ENCODE data around the gene LIPJ. TPM values are rescaled to one million over a fixed set of nuclear protein-coding genes. Genes with fewer than 3 reads are reported as not detected.

LIPJ gene
- total and polyA plus RNA-seq, 10 of the 15 experiments (the other 5 are each of a cell fraction or from before 2014, with no cell fraction given): 0.03 to 0.23 (median 0.08) TPM; not detected in 5

GRCh38 chr10:88620441-88620840, 33.9 kb downstream of the LIPJ start (continued):
- TF ChIP-seq ELK1 (IDR thresholded peaks at IDR 0.05; ENCODE audit: low read depth, low read length) (no peak), ZNF24 (IDR thresholded peaks at IDR 0.05) (no peak), CHD2 (IDR thresholded peaks at IDR 0.05; ENCODE audit: borderline replicate concordance, low read depth, low read length) (no peak), RFX5 (IDR thresholded peaks at IDR 0.05; ENCODE audit: low read depth, low read length) (no peak), ZNF217 (IDR thresholded peaks at IDR 0.05) (no peak)

DNA sequence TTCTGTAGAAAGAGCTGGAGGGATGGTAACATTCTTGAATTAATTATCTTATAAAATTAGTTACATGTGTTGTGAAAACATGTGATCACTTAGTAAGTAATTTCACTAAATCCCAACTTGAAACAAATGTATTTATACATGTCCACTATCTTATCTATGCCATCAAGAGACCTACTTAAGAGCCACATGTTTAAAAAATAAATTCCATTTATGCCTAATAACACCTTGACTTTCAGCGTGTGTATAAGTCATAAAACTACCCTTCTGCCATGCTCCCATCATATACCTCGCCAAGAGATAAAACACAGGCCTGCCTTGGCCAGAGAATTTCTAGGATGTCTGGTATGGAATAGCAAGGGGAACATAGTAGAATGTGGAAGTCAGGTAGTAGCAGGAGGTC, 37.3 kb downstream of the LIPJ start:
- Histone ChIP-seq H3K4me1 (ENCODE audit: control insufficient read depth, insufficient read depth, low read length) (no peaks in the 10 kb centered on the region), H3K27ac (ENCODE audit: control insufficient read depth, insufficient read depth) (no peak overlapping the region), H3K79me2 (ENCODE audit: control insufficient read depth, insufficient read depth, low read length) (no peaks in the 10 kb centered on the region), H3K9me3 (replicated peaks; ENCODE audit: control insufficient read depth, insufficient read depth, low read length) (no peaks in the 10 kb centered on the region), H3K27me3 (replicated peaks in 1 of 2; ENCODE audit: control insufficient read depth in 2 of 2, insufficient read depth in 2 of 2, low read length in 1 of 2) (no peaks in the 10 kb centered on the region), H3K4me2 (ENCODE audit: control insufficient read depth, insufficient read depth) (no peak overlapping the region), H3K36me3 (ENCODE audit: control insufficient read depth in 2 of 2, insufficient read depth in 2 of 2, low read length in 1 of 2) (no peaks in the 10 kb centered on the region), H3K4me3 (no peak overlapping the region), H4K20me1 (ENCODE audit: control insufficient read depth, insufficient read depth) (no peaks in the 10 kb centered on the region), H2AFZ (ENCODE audit: control insufficient read depth, low read depth, low read length) (no peak overlapping the region), H3K9ac (ENCODE audit: control insufficient read depth, insufficient read depth, low read length) (no peak overlapping the region)
- no peak for ATAC-seq
- FAIRE-seq: no peak
- DNase-seq (ENCODE audit: low read depth, low spot score): no peak
- POLR2A ChIA-PET: no interaction called here
- TF ChIP-seq RUNX3 (IDR thresholded peaks at IDR 0.05; ENCODE audit: low read length): no peak
- TF ChIP-seq BHLHE40 (IDR thresholded peaks at IDR 0.05; ENCODE audit: borderline replicate concordance in 1 of 2, low read depth in 2 of 2, low read length in 1 of 2): no peak
- TF ChIP-seq, protein P1, sequence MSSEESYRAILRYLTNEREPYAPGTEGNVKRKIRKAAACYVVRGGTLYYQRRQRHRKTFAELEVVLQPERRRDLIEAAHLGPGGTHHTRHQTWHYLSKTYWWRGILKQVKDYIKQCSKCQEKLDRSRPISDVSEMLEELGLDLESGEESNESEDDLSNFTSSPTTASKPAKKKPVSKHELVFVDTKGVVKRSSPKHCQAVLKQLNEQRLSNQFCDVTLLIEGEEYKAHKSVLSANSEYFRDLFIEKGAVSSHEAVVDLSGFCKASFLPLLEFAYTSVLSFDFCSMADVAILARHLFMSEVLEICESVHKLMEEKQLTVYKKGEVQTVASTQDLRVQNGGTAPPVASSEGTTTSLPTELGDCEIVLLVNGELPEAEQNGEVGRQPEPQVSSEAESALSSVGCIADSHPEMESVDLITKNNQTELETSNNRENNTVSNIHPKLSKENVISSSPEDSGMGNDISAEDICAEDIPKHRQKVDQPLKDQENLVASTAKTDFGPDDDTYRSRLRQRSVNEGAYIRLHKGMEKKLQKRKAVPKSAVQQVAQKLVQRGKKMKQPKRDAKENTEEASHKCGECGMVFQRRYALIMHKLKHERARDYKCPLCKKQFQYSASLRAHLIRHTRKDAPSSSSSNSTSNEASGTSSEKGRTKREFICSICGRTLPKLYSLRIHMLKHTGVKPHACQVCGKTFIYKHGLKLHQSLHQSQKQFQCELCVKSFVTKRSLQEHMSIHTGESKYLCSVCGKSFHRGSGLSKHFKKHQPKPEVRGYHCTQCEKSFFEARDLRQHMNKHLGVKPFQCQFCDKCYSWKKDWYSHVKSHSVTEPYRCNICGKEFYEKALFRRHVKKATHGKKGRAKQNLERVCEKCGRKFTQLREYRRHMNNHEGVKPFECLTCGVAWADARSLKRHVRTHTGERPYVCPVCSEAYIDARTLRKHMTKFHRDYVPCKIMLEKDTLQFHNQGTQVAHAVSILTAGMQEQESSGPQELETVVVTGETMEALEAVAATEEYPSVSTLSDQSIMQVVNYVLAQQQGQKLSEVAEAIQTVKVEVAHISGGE (CRISPR knock-in tag; IDR thresholded peaks at IDR 0.05): no peak
- TF ChIP-seq CHD1 (IDR thresholded peaks at IDR 0.05; ENCODE audit: low read depth, low read length): no peak
- no peak for TF ChIP-seq SKIL (IDR thresholded peaks at IDR 0.05; ENCODE audit: low read depth, poor library complexity, severe bottlenecking)
- no peak for TF ChIP-seq WRNIP1 (IDR thresholded peaks at IDR 0.05; ENCODE audit: borderline replicate concordance, low read depth, low read length)
- no peak for TF ChIP-seq CREB1 (IDR thresholded peaks at IDR 0.05; ENCODE audit: low read depth)
- TF ChIP-seq STAT1 (conservative IDR thresholded peaks at IDR 0.05): no peak
- RAD21 ChIA-PET (ENCODE audit: unreplicated experiment): no interaction called here
- CTCF ChIA-PET: no interaction called here
- in situ Hi-C loops (cut with MboI) (no loop called here), intact Hi-C loops (cut with micrococcal nuclease; ENCODE audit: unreplicated experiment) (no loop called here)
- BruUV-seq (replicated peaks): no TSS peak
- SMC1A ChIA-PET (ENCODE audit: uncharacterized antibody, unreplicated experiment): no interaction called here
- WGBS (ENCODE audit: insufficient coverage, insufficient replicate concordance, low lambda C conversion rate, missing lambda C conversion rate): 48% methylated on average over 2 of the region's 2 CpGs
